HG03457 (cell line): ENCODE data around the gene RCN2.
A peak's percentile ranks its signal among the peaks of the same experiment; 100 is the strongest.

ENCODE experiments used
- ATAC-seq: cut with Tn5 transposase; IDR thresholded peaks from one replicate; pipeline ENCODE4 v1.9.1; 2021; ENCODE audit warnings: moderate number of reproducible peaks; ENCODE audit not compliant: unreplicated experiment

The RCN2 gene

DNA sequence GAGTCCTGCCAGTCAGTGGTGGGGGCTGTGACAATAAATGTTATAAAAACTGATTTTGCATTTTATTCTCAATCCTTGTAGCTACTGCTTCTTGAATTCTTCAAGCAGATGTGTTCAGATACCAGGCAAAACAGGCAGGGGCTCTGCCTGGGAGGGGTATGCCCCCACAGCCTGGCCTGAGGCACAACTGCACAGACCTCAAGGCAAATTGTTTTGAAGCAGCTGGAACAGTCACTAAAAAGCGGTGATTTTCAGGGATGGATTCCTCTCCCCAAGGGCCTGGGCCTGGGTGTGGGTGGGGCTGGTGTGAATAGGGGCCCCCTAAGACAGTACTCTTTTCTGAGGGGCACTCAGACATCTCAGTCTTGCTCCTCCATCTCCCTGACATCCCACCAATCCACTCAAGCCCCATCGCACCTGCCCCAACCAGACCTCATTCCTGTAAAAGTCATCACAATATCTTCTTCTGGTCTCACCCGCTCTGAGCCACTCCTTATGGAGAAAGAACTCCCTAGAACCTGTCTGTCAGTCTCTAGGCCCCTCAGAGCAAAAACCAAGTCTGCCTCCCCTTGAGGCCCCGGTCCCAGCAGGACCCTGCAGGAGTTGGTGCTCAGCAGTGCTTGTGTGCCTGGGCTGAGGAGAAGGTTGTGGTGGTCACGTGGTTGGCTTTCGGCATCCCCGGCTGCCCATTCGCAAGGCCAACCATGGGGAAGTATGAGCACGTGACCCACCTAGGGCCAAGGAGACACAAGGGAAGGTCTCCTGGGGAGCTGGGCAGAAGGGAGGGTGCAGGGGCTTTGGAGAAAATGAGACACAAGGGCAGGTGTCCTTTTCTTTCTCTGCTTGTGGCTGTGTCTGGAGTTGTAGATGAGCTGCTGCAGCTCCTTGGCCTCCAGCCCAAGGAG, 60.4 kb downstream of the RCN2 start:
- no peak for ATAC-seq

DNA sequence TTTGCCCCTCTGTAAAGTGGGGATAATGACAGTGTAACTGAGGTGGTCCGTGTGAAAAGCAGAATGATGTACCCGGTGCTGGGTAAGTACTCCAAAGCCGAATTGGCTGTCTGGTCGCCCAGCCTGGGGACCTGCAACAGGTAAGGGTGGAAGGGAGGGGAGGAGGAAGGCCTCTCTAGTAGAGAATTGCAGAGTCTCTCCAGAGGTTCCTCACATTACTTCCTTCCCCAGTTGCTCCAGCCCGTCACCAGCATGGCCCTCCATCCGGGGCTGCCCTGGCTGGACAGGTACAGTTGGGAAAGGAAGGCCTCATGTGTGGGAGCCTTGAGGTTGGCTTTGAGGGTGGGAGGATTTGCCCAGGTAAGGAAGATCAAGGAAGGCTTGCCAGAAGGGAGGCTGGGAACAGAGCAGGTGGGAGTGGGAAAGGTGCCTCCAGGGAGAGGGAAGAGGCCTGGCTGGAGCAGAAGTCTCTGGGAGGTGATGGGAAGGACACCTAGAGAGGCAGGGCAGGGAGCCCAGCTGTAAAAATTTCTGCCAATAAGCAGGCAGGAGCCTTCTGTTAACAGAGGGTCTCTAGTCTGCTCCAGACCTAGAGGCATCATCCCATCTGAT, 61.7 kb downstream of the RCN2 start:
- ATAC-seq = no peak

DNA sequence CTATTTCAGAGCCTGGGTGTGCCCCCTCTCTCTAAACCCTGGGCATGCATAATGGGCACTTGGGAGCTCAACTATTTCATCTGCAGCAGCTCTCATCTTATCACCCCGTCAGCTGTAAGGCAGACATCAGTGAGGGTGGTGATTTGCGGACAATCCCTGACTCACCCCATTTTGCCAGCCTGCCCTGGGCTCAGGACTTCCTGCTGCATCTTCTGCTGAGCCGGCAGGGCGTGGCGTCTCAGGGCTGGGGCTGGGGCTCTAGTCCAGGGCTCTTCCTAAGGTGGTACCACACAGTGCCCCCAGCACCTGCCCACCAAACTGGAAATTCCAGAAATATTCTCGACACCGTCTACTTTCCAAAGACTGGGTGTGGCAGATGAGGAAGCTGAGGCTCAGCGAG, 62.5 kb downstream of the RCN2 start:
- no peak for ATAC-seq

DNA sequence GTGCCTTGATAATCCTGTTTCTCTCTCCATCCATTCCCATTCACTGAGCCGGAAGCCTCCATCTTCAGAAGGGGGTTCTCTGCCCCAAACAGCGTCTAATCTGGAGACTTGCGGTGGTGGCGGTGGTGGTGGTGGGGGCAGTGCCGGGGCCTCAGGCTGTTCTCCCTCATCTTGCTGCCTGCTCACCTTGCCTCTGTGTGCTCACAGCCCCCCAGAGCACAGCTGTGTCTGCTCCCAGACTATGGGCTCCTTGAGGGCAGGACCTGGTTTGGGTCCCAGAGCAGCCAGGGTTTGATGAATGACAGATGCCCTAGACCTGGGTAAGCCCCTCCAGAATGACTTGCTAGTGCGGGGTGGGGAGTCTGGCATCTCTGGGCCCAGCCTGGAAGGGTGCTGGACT, 62.9 kb downstream of the RCN2 start:
- no peak for ATAC-seq

DNA sequence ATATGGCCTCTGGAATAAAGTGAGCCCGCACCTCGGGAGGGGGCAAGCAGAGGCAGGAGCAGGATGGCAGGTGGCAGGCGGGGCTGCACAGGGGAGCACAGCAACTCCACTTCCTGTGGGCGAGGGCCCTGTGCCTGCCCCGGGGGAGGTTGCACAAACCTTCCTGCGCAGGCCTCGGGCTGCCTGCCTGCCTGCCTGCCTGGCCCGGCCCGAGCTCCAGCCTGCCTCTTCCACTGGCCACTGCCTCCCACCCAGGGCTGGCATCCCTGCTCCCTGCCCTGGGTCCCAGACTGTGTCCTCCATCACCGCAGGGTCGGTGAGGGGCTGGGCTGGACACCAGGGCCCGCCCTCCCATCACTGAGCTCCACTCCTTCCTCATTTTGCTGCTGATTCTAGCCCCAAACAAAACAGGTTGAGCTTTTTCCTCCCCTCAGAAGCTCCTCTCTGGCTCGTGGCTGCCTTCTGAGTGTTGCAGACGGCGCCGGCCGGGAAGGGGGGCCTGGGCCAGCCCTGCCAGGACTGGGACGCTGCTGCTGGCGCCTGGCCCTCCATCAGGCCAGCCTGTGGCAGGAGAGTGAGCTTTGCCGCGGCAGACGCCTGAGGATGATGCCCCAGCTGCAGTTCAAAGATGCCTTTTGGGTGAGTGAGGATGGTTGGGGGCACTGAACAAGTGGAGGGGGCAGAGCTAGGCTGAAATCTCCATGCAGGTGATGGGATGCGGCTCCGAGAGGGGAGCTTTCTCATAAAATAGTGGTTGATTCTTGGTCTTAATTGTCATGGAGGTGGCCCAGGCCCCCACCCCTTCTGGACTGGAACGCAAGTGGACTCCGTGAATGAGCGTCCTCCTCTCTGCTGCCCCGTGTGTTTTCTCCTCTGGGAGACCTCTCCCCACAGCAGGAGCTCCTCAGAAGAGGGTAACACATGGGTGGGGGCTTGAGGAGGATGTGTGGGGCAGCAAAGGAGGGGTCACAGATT, 63.7 kb downstream of the RCN2 start, which contains the start of gene PSTPIP1:
Gene PSTPIP1 (plus strand): TSS at position 156 of the 975 bp plus-strand sequence. CDS start 448 bp downstream, at position 604.
- no peak for ATAC-seq

DNA sequence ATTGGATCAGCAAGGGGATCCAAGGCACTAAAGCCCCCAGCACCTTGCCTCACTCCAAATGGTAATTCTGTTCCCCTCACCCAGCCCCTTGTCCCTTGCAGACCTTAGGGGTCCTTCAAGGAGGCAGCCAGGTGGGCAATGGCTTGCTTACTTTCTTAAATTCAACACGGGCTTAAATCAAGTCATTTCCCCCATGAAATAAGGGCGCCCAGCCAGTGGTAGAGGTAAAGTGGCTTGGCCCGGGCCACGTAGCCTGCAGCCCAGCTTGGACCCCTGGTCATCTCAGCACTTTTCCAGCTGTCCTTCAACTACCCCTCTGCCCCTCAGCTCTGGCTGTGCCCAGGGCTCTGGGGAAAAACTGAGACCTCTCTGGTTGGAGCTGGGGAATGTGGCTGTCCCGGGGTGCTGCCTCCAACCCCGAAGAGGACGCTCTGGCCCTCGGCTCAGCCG, 64.6 kb downstream of the RCN2 start:
- ATAC-seq = no peak

DNA sequence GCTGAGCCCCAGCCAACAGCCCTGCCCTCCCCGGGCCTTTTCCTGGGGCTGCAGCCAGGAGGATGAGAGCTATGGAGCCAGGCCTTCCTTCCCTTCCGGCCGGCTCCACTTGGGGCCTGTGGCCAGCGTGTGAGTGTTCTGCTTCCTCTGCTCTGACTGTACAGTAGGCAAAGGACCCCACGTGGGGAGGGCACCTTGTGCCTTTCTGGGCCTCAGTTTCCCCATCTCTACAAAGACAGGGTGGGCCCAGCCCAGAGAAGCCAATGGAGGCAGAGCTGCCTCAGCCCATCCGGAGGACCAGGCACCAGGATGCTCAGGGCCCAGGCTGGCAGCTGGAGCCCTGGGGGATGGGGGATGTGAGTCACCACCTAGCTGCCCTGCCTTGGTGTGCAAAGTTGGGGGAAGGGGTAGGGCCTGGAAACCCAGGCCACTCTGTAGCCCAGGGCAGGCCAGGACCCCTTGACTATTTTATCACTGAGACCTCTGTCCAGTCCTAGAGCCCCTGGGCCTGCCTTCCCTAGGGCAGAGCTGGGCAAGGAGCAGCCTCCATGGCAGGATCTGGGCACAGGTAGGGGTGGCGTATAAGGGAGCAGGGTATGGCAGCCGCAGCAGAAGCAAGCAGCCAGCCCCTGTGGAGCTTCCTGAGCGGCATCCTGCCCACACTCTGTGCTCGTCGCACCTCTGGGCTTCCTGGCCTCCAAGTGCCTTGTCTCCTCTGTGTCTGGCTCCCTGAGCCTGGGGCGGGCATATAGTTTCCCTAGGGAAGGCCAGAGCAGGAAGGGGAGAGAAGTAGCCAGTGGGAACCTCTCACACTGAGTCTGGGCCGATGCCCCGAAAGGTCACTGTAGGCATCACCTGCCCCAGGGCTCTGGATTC, 65.2 kb downstream of the RCN2 start:
- ATAC-seq = no peak

DNA sequence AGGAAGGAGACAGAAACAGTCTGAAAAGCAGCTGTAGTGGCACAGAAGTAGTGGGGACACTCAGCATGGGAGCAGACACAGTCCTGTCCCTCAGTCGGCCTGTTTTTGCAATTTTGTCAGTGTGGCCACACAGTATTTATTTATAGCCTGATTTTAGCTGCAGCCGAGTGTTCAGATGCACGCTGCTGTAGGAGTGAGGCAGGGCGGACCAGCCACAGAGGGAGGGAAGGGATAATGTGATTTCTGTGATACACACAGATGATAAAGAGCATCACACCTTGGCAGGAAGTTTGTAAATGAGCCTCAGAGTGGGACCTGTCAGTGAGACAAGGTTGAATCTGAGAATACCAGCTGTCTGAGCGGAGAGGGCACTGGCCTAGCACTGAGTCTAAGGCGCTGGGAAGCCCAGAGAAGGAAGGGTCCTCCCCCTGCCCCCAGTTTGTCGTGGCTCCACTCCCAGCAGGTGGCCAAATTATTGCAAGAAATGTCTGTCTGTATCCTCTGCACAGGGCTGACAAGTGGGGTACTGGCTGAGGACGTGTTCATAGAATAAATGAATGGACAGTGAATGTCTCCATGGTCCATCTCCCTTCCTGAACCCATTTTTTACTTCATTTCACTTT, 67.2 kb downstream of the RCN2 start:
- no peak for ATAC-seq

DNA sequence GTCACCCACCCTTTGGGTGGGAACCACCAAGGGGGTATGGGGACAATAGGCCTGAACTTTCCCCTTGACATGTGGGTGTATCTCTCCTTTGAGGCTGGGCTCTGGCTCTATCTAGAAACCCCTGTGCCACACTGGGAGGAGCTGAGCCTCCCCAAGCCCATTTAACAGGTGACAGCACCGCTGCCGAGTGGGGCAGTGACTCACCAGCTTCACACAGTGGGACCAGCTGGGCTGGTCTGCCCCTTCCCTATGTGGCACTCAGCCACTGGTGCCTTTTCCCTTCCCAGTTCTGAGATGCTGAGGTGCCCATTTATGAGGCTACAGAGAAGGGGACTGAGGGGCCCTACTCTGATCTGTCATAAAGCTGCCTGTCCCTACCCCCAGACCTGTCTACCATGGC, 68.4 kb downstream of the RCN2 start:
- ATAC-seq = no peak

DNA sequence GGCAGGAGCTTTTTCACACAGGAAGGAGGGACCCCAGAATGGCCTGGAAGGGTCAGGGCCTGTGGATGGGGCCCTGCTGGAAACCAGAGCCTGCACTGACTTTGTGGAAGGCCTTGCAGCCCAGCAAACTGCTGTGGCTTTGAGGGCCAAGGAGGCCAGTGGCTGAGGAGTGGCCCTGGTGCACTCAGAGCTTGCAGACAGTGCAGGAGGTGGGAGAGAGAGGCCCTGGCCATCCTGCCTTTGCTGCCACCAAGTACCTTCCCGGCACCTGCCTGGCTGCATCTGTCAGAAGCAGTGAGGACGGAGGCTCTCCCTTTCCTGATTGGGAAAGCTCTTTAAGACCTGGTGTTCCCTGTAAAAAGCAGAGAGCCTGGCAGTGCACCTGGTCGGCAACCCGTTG, 69.8 kb downstream of the RCN2 start:
- no peak for ATAC-seq

DNA sequence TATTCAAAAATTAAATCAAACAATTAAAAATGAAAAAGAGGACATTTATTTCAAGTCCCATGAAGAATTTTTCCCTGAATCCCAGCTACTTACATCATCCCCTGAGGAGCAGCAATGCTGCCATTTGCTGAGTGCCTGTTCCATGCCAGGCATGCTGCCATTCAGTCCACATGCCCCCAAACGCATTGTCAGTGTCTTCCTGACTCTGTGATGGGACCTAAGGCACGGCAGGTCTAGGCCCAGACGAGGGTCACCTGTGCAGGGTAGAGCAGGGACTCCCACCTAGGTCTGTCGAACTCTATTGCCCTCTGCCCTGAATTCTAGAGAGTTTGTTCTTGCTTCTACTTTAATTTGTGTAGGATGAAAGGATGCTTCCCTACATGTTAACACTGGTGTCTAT, 70.4 kb downstream of the RCN2 start:
- no peak for ATAC-seq

DNA sequence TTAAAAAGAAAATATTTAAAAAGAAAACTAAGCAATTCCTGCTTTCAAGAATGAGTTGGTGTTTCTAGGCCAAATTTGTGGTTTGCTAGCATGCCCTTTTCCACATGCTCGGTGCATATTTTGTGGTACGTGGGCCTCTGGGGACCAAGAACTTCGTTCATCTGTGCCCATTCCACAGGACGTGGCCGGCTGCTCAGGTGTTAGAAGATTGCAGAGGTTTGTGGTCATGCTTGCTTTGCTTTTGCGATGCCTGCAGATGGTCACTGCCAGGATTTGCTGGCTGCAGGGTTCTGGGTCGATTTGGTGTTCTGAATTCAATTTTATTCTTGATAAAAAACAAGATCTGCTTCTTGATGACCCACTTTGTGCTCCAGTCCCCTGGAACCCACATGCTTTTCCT, 70.9 kb downstream of the RCN2 start:
- no peak for ATAC-seq

DNA sequence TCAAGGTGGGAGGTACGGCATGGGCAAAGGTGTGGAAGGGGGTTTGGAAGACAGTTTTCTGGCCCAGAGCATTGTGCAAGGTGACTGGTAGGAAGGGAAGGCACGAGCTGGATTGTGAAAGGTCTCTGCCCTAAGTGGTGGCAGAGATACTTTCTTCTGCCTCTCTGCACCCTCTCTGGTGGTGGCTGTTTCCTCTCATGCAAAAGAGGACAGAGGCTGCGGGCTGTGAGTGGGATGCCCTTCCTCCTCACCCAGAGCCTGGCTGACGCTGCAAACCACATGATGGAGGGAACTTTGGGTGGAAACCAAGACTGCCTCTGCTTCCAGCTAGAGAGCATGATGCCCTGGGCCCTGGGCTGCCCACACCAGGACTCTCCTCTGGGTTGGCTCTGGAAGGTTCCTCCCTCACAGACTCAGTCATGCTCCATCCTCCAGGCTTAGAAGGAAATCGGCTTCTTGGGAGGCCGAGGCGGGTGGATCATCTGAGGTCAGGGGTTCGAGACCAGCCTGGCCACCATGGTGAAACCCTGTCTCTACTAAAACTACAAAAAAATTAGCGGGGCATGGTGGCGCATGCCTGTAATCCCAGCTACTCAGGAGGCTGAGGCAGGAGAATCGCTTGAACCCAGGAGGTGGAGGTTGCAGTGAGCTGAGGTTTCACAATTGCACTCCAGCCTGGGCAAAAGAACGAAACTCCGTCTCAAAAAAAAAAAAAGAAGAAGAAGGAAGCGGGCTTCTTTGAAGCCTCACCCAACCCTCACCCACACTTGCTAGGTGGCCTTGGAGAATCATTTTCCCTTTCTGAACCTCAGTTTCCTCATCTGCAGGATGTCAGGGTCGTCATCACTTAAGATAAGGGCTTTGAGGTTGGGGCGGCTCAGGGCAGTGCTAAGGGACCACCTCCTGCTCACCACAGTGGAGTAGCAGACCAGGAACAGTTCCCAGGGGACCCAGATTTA, 71.7 kb downstream of the RCN2 start:
- peak; percentile 67 for ATAC-seq
